Stimulated activated memory B cell treated with anti-CD40 and anti-IgM and Interleukin-4, amounts not matched to agents 10 μg/mL and 1 μg/mL and 100 μg/mL, for 72 hours (primary cell): ENCODE results near the gene GLMN.

Experiments used
- ATAC-seq: fragments of 150-1000 bp; cut with Tn5 transposase; 2 replicates; pipeline ENCODE4 v1.10.0; 2021
- H3K27ac Mint-ChIP-seq: one replicate; pipeline ENCODE4 v1.8.0; 2022; ENCODE audit warnings: mild to moderate bottlenecking, mixed read lengths
- H3K27me3 Mint-ChIP-seq: one replicate; pipeline ENCODE4 v1.8.0; 2022; ENCODE audit warnings: mixed read lengths
- H3K36me3 Mint-ChIP-seq: one replicate; pipeline ENCODE4 v1.8.0; 2022; ENCODE audit warnings: mixed read lengths
- H3K4me1 Mint-ChIP-seq: one replicate; pipeline ENCODE4 v1.8.0; 2022; ENCODE audit warnings: mixed read lengths
- H3K4me3 Mint-ChIP-seq: one replicate; pipeline ENCODE4 v1.8.0; 2022; ENCODE audit warnings: mild to moderate bottlenecking, moderate library complexity, mixed read lengths
- H3K9me3 Mint-ChIP-seq: one replicate; pipeline ENCODE4 v1.8.0; 2022; ENCODE audit warnings: mixed read lengths

The GLMN gene

GRCh38 chr1:92298573-92299476 lies at the start of gene GLMN, which contains the start of gene RPAP2:
Gene GLMN (minus strand): TSS chr1:92298987. CDS start chr1:92297999, 988 bp downstream.
Gene RPAP2 (plus strand): TSS chr1:92299059. CDS start chr1:92299074, 15 bp downstream.
- Mint-ChIP-seq H3K27me3 (no peaks in the 10 kb centered on the region), H3K36me3 (peaks cover 17% of the 10 kb centered on the region), H3K4me1 (peaks cover 34% of the 10 kb centered on the region), H3K4me3 (peak within 1 kb of the TSS; percentile 95), H3K9me3 (no peaks in the 10 kb centered on the region), H3K27ac (peak within 1 kb of the TSS; percentile 96)
- ATAC-seq: peak; percentile 99

- H3K4me1 Mint-ChIP-seq: peaks cover 10% of the 10 kb centered on the region
- no peak overlapping the region for H3K4me3 Mint-ChIP-seq
- H3K9me3 Mint-ChIP-seq: no peaks in the 10 kb centered on the region
- no peak overlapping the region for H3K27ac Mint-ChIP-seq
- H3K36me3 Mint-ChIP-seq: peaks cover 51% of the 10 kb centered on the region
- no peaks in the 10 kb centered on the region for H3K27me3 Mint-ChIP-seq
- no peak for ATAC-seq
These were observed 48.3 kb upstream of the GLMN start for GRCh38 chr1:92346866-92347640.

DNA sequence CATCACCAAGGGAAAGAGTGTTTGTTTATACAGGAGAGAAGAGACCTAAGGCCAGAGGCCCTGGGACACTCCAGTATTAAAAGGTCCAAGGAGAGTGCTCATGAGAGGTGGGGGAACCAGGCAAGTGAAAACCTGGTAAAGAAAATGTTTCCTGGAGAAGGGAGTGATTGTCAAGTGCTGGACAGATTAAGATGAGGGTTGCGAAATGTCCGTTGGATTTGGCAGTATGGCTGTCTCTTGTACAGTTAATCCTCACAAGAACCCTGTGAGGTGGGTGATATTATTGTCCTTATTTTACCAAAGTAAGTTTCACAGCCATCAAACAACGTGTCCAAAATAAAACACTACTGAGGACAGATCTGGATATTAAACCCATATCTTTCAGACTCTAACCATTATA lies 44.3 kb upstream of the GLMN start:
- Mint-ChIP-seq H3K4me1 (peaks cover 3% of the 10 kb centered on the region), H3K27ac (no peak overlapping the region), H3K27me3 (no peaks in the 10 kb centered on the region), H3K4me3 (no peak overlapping the region), H3K9me3 (no peaks in the 10 kb centered on the region), H3K36me3 (peaks cover 50% of the 10 kb centered on the region)
- no peak for ATAC-seq

- Mint-ChIP-seq H3K9me3 (no peaks in the 10 kb centered on the region), H3K4me3 (no peak overlapping the region), H3K36me3 (peaks cover 48% of the 10 kb centered on the region), H3K27me3 (no peaks in the 10 kb centered on the region), H3K27ac (no peak overlapping the region), H3K4me1 (no peaks in the 10 kb centered on the region)
- no peak for ATAC-seq
These were observed 43.6 kb upstream of the GLMN start for GRCh38 chr1:92342401-92342800.

DNA sequence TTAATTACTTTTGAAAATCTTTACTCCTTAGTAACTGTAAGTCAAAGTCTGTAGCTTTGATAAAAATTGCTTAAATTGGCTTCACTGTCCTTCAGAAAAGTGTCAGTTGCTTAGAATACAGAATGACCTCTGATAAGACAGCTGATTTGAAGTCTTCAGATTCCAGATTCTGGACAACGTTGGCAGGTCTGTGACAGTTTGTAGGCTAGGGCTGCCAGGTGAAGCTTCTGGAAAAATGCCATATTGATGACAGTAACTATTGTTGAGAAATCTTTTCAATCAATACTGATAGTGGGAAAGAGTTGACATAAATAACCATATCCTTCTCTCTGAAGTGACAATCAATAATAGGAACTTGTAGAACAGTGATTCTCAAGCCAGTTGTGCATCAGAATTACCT lies 41.4 kb upstream of the GLMN start:
- no peak overlapping the region for H3K4me3 Mint-ChIP-seq
- H3K27me3 Mint-ChIP-seq: no peaks in the 10 kb centered on the region
- H3K4me1 Mint-ChIP-seq: no peaks in the 10 kb centered on the region
- no peaks in the 10 kb centered on the region for H3K9me3 Mint-ChIP-seq
- H3K36me3 Mint-ChIP-seq: peaks cover 45% of the 10 kb centered on the region
- H3K27ac Mint-ChIP-seq: no peak overlapping the region
- no peak for ATAC-seq

DNA sequence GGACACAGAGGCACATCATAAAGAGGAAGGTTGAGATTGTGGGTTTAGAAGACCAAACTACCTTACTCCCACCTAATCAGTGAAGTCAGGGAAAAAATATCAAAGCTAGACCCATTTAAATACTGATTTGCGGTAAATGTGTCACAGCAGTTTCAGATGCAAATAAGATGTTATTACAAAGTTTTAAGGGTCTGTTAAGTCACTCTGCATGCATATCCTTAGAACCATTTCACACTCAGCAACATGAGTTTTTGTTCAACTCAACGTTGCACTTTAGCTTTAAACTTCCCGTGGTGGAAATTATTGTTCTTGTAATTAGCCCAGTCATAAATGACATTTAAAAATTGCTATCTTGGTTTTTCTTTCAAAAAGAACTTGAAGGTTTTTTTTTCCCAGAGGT lies 34.9 kb upstream of the GLMN start:
- no peak overlapping the region for H3K4me3 Mint-ChIP-seq
- no peak for ATAC-seq
- peaks cover 6% of the 10 kb centered on the region for H3K4me1 Mint-ChIP-seq
- peak overlapping the region; percentile 46 for H3K27ac Mint-ChIP-seq
- no peaks in the 10 kb centered on the region for H3K27me3 Mint-ChIP-seq
- peaks cover 60% of the 10 kb centered on the region for H3K36me3 Mint-ChIP-seq
- H3K9me3 Mint-ChIP-seq: peaks cover 2% of the 10 kb centered on the region

GRCh38 chr1:92329347-92330129 lies 30.8 kb upstream of the GLMN start:
- Mint-ChIP-seq H3K9me3 (peaks cover 15% of the 10 kb centered on the region), H3K27me3 (no peaks in the 10 kb centered on the region), H3K36me3 (peaks cover 87% of the 10 kb centered on the region), H3K4me1 (peaks cover 6% of the 10 kb centered on the region), H3K4me3 (no peak overlapping the region), H3K27ac (no peak overlapping the region)
- ATAC-seq: no peak

- Mint-ChIP-seq H3K27me3 (no peaks in the 10 kb centered on the region), H3K4me3 (no peak overlapping the region), H3K9me3 (peaks cover 15% of the 10 kb centered on the region), H3K36me3 (peaks cover 89% of the 10 kb centered on the region), H3K27ac (no peak overlapping the region), H3K4me1 (peaks cover 6% of the 10 kb centered on the region)
- ATAC-seq: no peak
These were observed 29.0 kb upstream of the GLMN start for GRCh38 chr1:92327794-92328193.

GRCh38 chr1:92326681-92327080 lies 27.9 kb upstream of the GLMN start:
- no peak overlapping the region for H3K27ac Mint-ChIP-seq
- no peak overlapping the region for H3K4me3 Mint-ChIP-seq
- H3K4me1 Mint-ChIP-seq: peaks cover under 1% of the 10 kb centered on the region
- H3K27me3 Mint-ChIP-seq: no peaks in the 10 kb centered on the region
- H3K36me3 Mint-ChIP-seq: peaks cover 83% of the 10 kb centered on the region
- ATAC-seq: no peak
- H3K9me3 Mint-ChIP-seq: peaks cover 15% of the 10 kb centered on the region

DNA sequence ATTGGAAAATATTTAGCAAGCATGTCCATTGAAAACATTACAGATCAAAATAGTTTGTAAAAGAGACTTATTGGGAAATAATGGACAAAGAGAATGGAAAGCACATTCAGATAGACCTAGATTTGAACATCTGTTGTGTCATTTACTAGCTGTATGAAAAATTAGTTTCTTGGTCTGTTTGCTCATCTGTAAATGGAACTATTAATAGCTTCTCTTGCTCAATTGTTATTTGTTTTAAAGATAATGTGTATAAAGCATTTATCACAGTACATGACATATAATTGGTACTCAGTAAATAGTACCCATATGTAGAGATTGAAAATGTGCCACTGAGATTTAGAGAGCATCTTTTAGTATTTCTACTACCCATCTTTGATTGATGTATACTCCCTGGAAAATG lies 26.0 kb upstream of the GLMN start:
- H3K9me3 Mint-ChIP-seq: peaks cover 15% of the 10 kb centered on the region
- no peak overlapping the region for H3K4me3 Mint-ChIP-seq
- no peak for ATAC-seq
- H3K4me1 Mint-ChIP-seq: no peaks in the 10 kb centered on the region
- H3K27ac Mint-ChIP-seq: no peak overlapping the region
- H3K36me3 Mint-ChIP-seq: peaks cover 77% of the 10 kb centered on the region
- H3K27me3 Mint-ChIP-seq: no peaks in the 10 kb centered on the region

GRCh38 chr1:92323473-92324453 lies 25.0 kb upstream of the GLMN start:
- no peaks in the 10 kb centered on the region for H3K27me3 Mint-ChIP-seq
- H3K4me1 Mint-ChIP-seq: no peaks in the 10 kb centered on the region
- no peak overlapping the region for H3K4me3 Mint-ChIP-seq
- H3K9me3 Mint-ChIP-seq: peaks cover 14% of the 10 kb centered on the region
- no peak overlapping the region for H3K27ac Mint-ChIP-seq
- peaks cover 78% of the 10 kb centered on the region for H3K36me3 Mint-ChIP-seq
- no peak for ATAC-seq

DNA sequence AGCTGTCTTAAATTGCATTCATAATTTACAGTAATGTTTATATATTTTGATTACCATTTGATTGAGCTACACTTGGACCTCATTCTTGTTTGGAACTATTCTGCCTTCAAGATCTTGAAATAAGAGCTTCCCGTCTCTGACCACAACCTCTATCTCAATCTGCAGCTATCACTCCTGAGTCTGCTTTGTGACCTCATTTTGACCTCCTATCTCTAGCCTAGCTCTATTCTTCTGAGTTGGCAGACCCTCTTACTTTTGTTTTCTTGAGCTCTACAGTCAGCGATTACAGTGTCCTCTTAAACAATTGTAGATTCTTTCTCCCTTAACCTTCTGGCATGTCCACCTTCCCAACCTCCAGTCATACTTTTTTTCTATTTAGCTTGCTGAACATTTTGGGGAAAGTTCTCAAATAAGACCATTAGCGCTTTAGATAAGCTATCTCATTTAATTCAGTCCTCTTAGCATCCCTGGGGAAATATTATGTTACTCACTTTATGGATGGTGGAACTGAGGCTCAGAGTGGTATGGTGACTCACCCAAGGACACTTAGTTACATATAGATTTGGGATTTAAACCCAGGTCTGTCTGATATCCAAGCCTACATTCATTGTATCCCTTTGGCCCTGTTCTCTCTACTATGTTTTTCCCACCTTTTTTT lies 19.2 kb upstream of the GLMN start:
- no peak for ATAC-seq
- no peaks in the 10 kb centered on the region for H3K9me3 Mint-ChIP-seq
- H3K27me3 Mint-ChIP-seq: no peaks in the 10 kb centered on the region
- no peaks in the 10 kb centered on the region for H3K4me1 Mint-ChIP-seq
- H3K4me3 Mint-ChIP-seq: no peak overlapping the region
- H3K27ac Mint-ChIP-seq: no peak overlapping the region
- peaks cover 42% of the 10 kb centered on the region for H3K36me3 Mint-ChIP-seq

- Mint-ChIP-seq H3K4me3 (no peak overlapping the region), H3K27me3 (no peaks in the 10 kb centered on the region), H3K9me3 (no peaks in the 10 kb centered on the region), H3K36me3 (peaks cover 43% of the 10 kb centered on the region), H3K27ac (no peak overlapping the region), H3K4me1 (no peaks in the 10 kb centered on the region)
- no peak for ATAC-seq
These were observed 17.2 kb upstream of the GLMN start for GRCh38 chr1:92315766-92316599.
